Suprapubic skin (tissue), 4 donors: Measurements from ENCODE around the gene ITPRIP. TPM values are rescaled to one million over a fixed set of nuclear protein-coding genes. Genes with fewer than 3 reads are reported as not detected.

Experiments
- total RNA-seq, 4 donors: library from RNA; depleted of rRNA; stranded (reverse); fragments of >200 nt; gene quantifications; one replicate each; pipeline ENCODE4 v1.1.0, GENCODE V29; 2016

The ITPRIP gene
- total RNA-seq, 4 donors from 2014 or later, result 98.5 to 217 (median 191) TPM

Other genes starting within 250 kb of the ITPRIP start
- gene SFR1, start 216.3 kb downstream of the ITPRIP start, total RNA-seq, result 10 to 100 TPM in 1 of 4 donors, 1 to 10 TPM in 3; 4.6 to 10.8 (median 5.6) TPM
- 1 to 10 TPM in 2 of 4 donors, under 1 TPM in 2; 0.76 to 1.5 (median 0.99) TPM for gene CFAP43, start 106.1 kb downstream of the ITPRIP start, total RNA-seq
- gene GSTO1, start 83.6 kb downstream of the ITPRIP start, total RNA-seq, result 10 to 100 TPM; 38.2 to 61.4 (median 56.7) TPM
- gene GSTO2, start 69.3 kb downstream of the ITPRIP start, total RNA-seq, result 10 to 100 TPM; 19.0 to 35.5 (median 25.4) TPM
- 1 to 10 TPM in 1 of 4 donors, under 1 TPM in 3; 0.13 to 1.0 (median 0.39) TPM for gene CFAP58, start 15.4 kb upstream of the ITPRIP start, total RNA-seq